Neuronal stem cell (in vitro differentiated cells): ENCODE data around the gene MPHOSPH8.

Experiments used
- DNase-seq: peaks from one replicate; pipeline ENCODE4 v3.0.0-alpha.2; 2013; ENCODE audit warnings: low spot score
- H2AFZ ChIP-seq: one replicate; pipeline ENCODE4 v1.6.1; 2013; ENCODE audit warnings: mild to moderate bottlenecking, low read length, inconsistent platforms
- H2AK5ac ChIP-seq: 2 replicates; pipeline ENCODE4 v1.6.1; 2013; ENCODE audit warnings: low read depth, mild to moderate bottlenecking, inconsistent platforms, low read length, moderate library complexity, mixed read lengths
- H2BK120ac ChIP-seq: 2 replicates; pipeline ENCODE4 v1.6.1; 2013; ENCODE audit warnings: low read depth, mild to moderate bottlenecking, inconsistent platforms, low read length, moderate library complexity, mixed read lengths
- H2BK12ac ChIP-seq: one replicate; pipeline ENCODE4 v1.6.1; 2013; ENCODE audit warnings: low read length, inconsistent platforms
- H2BK15ac ChIP-seq: 2 replicates; pipeline ENCODE4 v1.6.1; 2013; ENCODE audit warnings: mild to moderate bottlenecking, low read length, inconsistent platforms, mixed read lengths
- H2BK5ac ChIP-seq: one replicate; pipeline ENCODE4 v1.6.1; 2013; ENCODE audit warnings: inconsistent platforms, mild to moderate bottlenecking, low read length, moderate library complexity
- H3K14ac ChIP-seq: one replicate; pipeline ENCODE4 v1.6.1; 2013; ENCODE audit warnings: low read length, inconsistent platforms
- H3K18ac ChIP-seq: 2 replicates; pipeline ENCODE4 v1.6.1; 2013; ENCODE audit warnings: low read length, inconsistent platforms
- H3K23ac ChIP-seq: 2 replicates; pipeline ENCODE4 v1.6.1; 2013; ENCODE audit warnings: low read depth, mild to moderate bottlenecking, mixed read lengths, low read length, inconsistent platforms; ENCODE audit not compliant: poor library complexity
- H3K27ac ChIP-seq: replicated peaks from 3 replicates; pipeline ENCODE4 v1.5.1; 2013; ENCODE audit warnings: low read length, inconsistent platforms
- H3K27me3 ChIP-seq, 3 experiments: 2 replicates each; pipeline ENCODE4 v1.6.1; 2013; ENCODE audit warnings: low read length in 3 of 3, mild to moderate bottlenecking in 2 of 3, inconsistent platforms in 1 of 3, low read depth in 1 of 3, mixed read lengths in 1 of 3, moderate library complexity in 1 of 3; ENCODE audit not compliant: control insufficient read depth in 3 of 3, insufficient read depth in 3 of 3
- H3K36me3 ChIP-seq, 2 donors: replicated peaks in 1 of 2; 2 replicates each; pipeline ENCODE4 v1.6.1; 2013; ENCODE audit warnings: low read length in 2 of 2; ENCODE audit not compliant: control insufficient read depth in 2 of 2, insufficient read depth in 2 of 2
- H3K4ac ChIP-seq: 2 replicates; pipeline ENCODE4 v1.6.1; 2013; ENCODE audit warnings: inconsistent platforms, mild to moderate bottlenecking, low read length, moderate library complexity
- H3K4me1 ChIP-seq, 2 donors: 1 replicate in 1 of 2; 2 replicates in 1 of 2; pipeline ENCODE4 v1.6.1; 2013; ENCODE audit warnings: low read length in 2 of 2, low read depth in 1 of 2; ENCODE audit not compliant: control insufficient read depth in 2 of 2, insufficient read depth in 1 of 2
- H3K4me2 ChIP-seq: one replicate; pipeline ENCODE4 v1.6.1; 2013; ENCODE audit warnings: mild to moderate bottlenecking, low read length, inconsistent platforms; ENCODE audit not compliant: insufficient read depth, poor library complexity, severe bottlenecking
- H3K4me3 ChIP-seq, 2 donors: 2 replicates each; pipeline ENCODE4 v1.5.1; 2013; ENCODE audit warnings: low read length in 2 of 2, mild to moderate bottlenecking in 2 of 2, inconsistent platforms in 1 of 2, moderate library complexity in 1 of 2
- H3K79me1 ChIP-seq: one replicate; pipeline ENCODE4 v1.6.1; 2013; ENCODE audit warnings: low read depth, mild to moderate bottlenecking, inconsistent platforms, low read length, moderate library complexity
- H3K9ac ChIP-seq: one replicate; pipeline ENCODE4 v1.6.1; 2013; ENCODE audit warnings: mild to moderate bottlenecking, low read depth, low read length, inconsistent platforms; ENCODE audit not compliant: poor library complexity
- H3K9me3 ChIP-seq, 2 donors: replicated peaks in 1 of 2; 2 replicates each; pipeline versions ENCODE3 to v1.6.1; 2013; ENCODE audit warnings: low read length in 2 of 2, mild to moderate bottlenecking in 2 of 2, inconsistent platforms in 1 of 2, low read depth in 1 of 2, mixed read lengths in 1 of 2, moderate library complexity in 1 of 2; ENCODE audit not compliant: control insufficient read depth in 2 of 2, insufficient read depth in 1 of 2
- H4K8ac ChIP-seq: one replicate; pipeline ENCODE4 v1.6.1; 2013; ENCODE audit warnings: low read depth, mild to moderate bottlenecking, inconsistent platforms, low read length, moderate library complexity
- H4K91ac ChIP-seq: one replicate; pipeline ENCODE4 v1.6.1; 2013; ENCODE audit warnings: low read length, low read depth, mild to moderate bottlenecking, inconsistent platforms; ENCODE audit not compliant: poor library complexity
- WGBS, 2 donors: extraction: QIAGEN DNeasy Blood & Tissue Kit; methylation state at CpG; one replicate each; pipeline ENCODE4 v1.1.7; 2013; ENCODE audit warnings: missing lambda C conversion rate in 2 of 2, mixed read lengths in 1 of 2; ENCODE audit not compliant: insufficient read length in 2 of 2, insufficient replicate concordance in 1 of 2; ENCODE audit errors: extremely low coverage in 2 of 2; 5-methylcytosine and 5-hydroxymethylcytosine counted together

The MPHOSPH8 gene

DNA sequence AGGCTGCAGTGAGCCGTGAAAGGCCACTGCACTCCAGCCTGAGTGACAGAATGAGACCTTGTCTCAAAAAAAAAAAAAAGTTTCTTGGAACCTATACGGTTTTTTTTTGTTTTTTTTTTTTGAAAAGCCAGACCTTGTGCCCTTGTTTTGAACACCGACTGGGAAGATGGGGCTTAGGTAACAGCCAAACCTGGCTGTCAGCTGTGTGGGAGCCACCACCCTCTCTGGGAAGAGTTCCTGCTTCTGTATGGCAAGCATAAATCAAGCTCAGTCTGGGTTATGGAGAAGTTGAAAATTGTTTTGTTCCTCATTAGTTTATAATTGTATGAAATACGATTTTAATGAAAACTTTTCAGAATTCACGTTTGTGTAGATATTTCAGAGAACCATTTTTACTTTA, 39.5 kb downstream of the MPHOSPH8 start:
- Histone ChIP-seq H2BK15ac (no peak overlapping the region), H3K18ac (no peak overlapping the region), H3K4ac (no peak overlapping the region), H2BK120ac (no peak overlapping the region), H3K9me3 (no peaks in the 10 kb centered on the region), H3K27me3 (no peaks in the 10 kb centered on the region), H4K91ac (no peak overlapping the region), H2BK12ac (no peak overlapping the region), H3K14ac (no peak overlapping the region), H2BK5ac (no peak overlapping the region), H4K8ac (no peak overlapping the region), H3K27ac (no peak overlapping the region), H3K4me2 (no peak overlapping the region), H2AFZ (no peak overlapping the region), H3K79me1 (peaks cover 5% of the 10 kb centered on the region), H3K4me3 (no peak overlapping the region), H2AK5ac (no peak overlapping the region), H3K4me1 (no peaks in the 10 kb centered on the region), H3K23ac (no peak overlapping the region), H3K36me3 (peaks cover 28 to 96% of the 10 kb centered on the region in 2 donors), H3K9ac (no peak overlapping the region)
- WGBS, 2 donors, result no CpG with 5 or more reads among the region's 5 CpGs
- DNase-seq, result no peak

DNA sequence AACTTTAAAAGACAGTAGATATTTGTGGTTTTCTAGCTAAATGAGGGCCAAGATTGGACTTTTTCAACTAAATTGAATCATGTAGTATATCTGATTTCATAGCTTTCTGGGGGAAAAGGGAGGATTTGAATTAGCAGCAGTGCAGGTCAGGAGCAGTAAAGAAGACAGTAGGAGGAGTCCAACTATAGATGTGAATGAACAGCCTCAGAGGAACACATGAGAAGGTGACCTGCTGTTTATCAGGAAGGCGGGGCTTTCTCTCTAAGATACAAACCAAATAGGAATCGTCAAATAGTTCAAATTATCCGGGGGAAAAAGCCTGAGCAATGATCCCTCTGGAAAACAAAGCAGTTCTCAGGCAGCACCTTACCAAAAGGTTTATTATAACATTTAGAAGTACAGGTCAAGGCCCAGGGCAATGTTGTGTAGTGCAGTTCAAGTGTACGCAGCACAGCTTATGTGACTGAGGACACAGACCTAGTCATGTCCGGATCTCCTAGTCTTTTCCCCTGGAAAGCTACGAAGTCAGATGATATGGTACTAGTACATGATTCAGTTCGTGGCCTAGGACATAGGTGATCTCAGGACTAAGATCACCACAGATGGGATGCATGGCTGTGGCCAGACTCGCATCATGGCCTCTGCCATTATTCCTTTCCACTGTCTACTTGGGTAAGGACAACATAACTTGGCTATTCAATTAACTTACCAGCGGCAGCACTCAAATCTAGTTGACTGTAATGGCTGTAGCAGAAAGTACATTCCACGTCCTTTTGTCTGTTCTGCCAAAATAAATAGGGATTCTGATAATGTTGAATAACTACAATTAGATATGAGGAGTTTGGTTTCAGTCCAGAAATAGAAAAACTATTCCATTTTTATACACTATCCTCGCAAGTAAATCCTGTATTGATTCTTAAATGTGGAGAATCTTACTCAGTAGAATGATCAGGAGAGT, 40.3 kb downstream of the MPHOSPH8 start:
- H3K36me3 ChIP-seq, result peaks cover 28 to 96% of the 10 kb centered on the region in 2 donors
- no peak overlapping the region for H2BK12ac ChIP-seq
- H4K8ac ChIP-seq, result no peak overlapping the region
- no peak overlapping the region for H3K9ac ChIP-seq
- no peak overlapping the region for H3K14ac ChIP-seq
- H2BK120ac ChIP-seq, result no peak overlapping the region
- H3K4me1 ChIP-seq, result no peaks in the 10 kb centered on the region
- no peak overlapping the region for H3K4me2 ChIP-seq
- H3K79me1 ChIP-seq, result peaks cover 5% of the 10 kb centered on the region
- no peak overlapping the region for H3K18ac ChIP-seq
- no peak overlapping the region for H3K4ac ChIP-seq
- H2BK15ac ChIP-seq, result no peak overlapping the region
- no peak overlapping the region for H3K4me3 ChIP-seq
- H3K23ac ChIP-seq, result no peak overlapping the region
- H2BK5ac ChIP-seq, result no peak overlapping the region
- H4K91ac ChIP-seq, result no peak overlapping the region
- no peak overlapping the region for H2AFZ ChIP-seq
- no peak overlapping the region for H2AK5ac ChIP-seq
- WGBS, 2 donors, result no CpG with 5 or more reads among the region's 11 CpGs
- no peak for DNase-seq
- H3K27me3 ChIP-seq, result no peaks in the 10 kb centered on the region
- H3K27ac ChIP-seq, result no peak overlapping the region
- no peaks in the 10 kb centered on the region for H3K9me3 ChIP-seq

DNA sequence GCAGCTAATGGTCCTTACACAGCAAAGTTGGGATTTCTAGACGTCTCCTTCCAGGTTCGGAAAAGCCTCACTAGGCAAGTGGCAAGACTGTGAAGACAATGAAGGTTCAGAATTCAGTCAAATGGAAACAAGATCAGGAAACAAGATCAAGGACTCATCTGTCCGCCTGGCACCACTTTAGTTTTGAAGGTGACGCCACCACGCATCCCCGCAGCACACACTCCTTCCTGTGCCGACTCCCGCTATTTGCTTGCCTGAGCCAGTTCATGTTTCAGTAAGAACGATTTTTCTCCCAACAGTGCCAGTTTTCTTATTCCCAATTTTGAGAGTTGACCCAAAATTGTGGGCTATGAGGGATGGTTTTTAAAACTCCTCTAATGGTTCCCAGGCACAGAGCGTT, 41.4 kb downstream of the MPHOSPH8 start:
- H3K27ac ChIP-seq, result no peak overlapping the region
- no CpG with 5 or more reads among the region's 10 CpGs for WGBS, 2 donors
- no peak overlapping the region for H2AFZ ChIP-seq
- H2BK120ac ChIP-seq, result no peak overlapping the region
- peaks cover 25 to 94% of the 10 kb centered on the region in 2 donors for H3K36me3 ChIP-seq
- H3K9me3 ChIP-seq, result no peaks in the 10 kb centered on the region
- no peak overlapping the region for H3K4ac ChIP-seq
- H2BK5ac ChIP-seq, result no peak overlapping the region
- H3K79me1 ChIP-seq, result peaks cover 2% of the 10 kb centered on the region
- no peak overlapping the region for H3K4me2 ChIP-seq
- no peak overlapping the region for H2BK12ac ChIP-seq
- no peak overlapping the region for H4K8ac ChIP-seq
- DNase-seq, result no peak
- H3K14ac ChIP-seq, result no peak overlapping the region
- H3K27me3 ChIP-seq, result no peaks in the 10 kb centered on the region
- no peak overlapping the region for H2AK5ac ChIP-seq
- H4K91ac ChIP-seq, result no peak overlapping the region
- H3K9ac ChIP-seq, result no peak overlapping the region
- no peak overlapping the region for H3K18ac ChIP-seq
- H3K4me1 ChIP-seq, result no peaks in the 10 kb centered on the region
- H3K4me3 ChIP-seq, result no peak overlapping the region
- no peak overlapping the region for H2BK15ac ChIP-seq
- H3K23ac ChIP-seq, result no peak overlapping the region

DNA sequence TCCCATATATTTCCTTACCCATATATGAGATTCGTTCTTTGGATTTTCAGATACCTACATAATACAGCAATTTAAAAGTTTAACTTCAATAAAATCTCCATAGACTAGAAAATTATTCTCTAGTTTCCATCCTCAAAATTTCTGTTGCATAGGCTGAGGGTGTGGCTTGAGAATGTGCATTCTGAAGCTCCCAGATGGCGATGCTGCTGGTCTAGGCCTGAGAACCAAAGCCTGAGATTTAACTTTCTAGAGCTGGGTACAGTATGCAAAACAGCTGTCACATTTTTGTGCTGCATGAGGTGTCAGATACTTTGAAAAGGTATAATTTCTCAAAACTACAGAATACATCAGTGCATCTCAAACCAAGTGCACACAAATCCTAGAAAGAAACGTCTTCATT, 42.7 kb downstream of the MPHOSPH8 start:
- no peaks in the 10 kb centered on the region for H3K27me3 ChIP-seq
- no peak overlapping the region for H3K4me2 ChIP-seq
- no peak overlapping the region for H3K4ac ChIP-seq
- no peak overlapping the region for H2BK5ac ChIP-seq
- H2BK120ac ChIP-seq, result no peak overlapping the region
- H3K79me1 ChIP-seq, result peaks cover 2% of the 10 kb centered on the region
- H3K18ac ChIP-seq, result no peak overlapping the region
- H3K4me1 ChIP-seq, result no peaks in the 10 kb centered on the region
- no peak overlapping the region for H3K27ac ChIP-seq
- no peak overlapping the region for H3K23ac ChIP-seq
- H4K8ac ChIP-seq, result no peak overlapping the region
- no peak overlapping the region for H2AK5ac ChIP-seq
- no peak overlapping the region for H2BK12ac ChIP-seq
- no peak overlapping the region for H2BK15ac ChIP-seq
- no peak for DNase-seq
- H3K36me3 ChIP-seq, result peaks cover 22 to 85% of the 10 kb centered on the region in 2 donors
- no CpG with 5 or more reads among the region's 3 CpGs for WGBS, 2 donors
- H4K91ac ChIP-seq, result no peak overlapping the region
- no peak overlapping the region for H3K14ac ChIP-seq
- no peak overlapping the region for H3K4me3 ChIP-seq
- H3K9me3 ChIP-seq, result no peaks in the 10 kb centered on the region
- no peak overlapping the region for H3K9ac ChIP-seq
- H2AFZ ChIP-seq, result no peak overlapping the region
